K562 (cell line): ENCODE results near the gene NDUFV2.

ENCODE experiments used
- CBX5 ChIP-seq: IDR thresholded peaks from 2 replicates; pipeline ENCODE4 v1.6.1; 2014; ENCODE audit warnings: low read depth, borderline replicate concordance
- FOXA1 ChIP-seq: fragments of 450-650 bp; IDR thresholded peaks from 2 replicates; pipeline ENCODE4 v1.6.1; 2016; ENCODE audit warnings: mild to moderate bottlenecking, borderline replicate concordance
- FUS ChIP-seq: fragments of 200-400 bp; formaldehyde crosslinking; optimal IDR thresholded peaks from 2 replicates; pipeline ENCODE3; 2017; ENCODE audit warnings: low read depth, low read length
- IRF2 ChIP-seq: sonication (generic); formaldehyde crosslinking; IDR thresholded peaks from 2 replicates; pipeline ENCODE4 v1.8.1; 2022; ENCODE audit warnings: mild to moderate bottlenecking, missing genetic modification reagents
- PATZ1 ChIP-seq: fragments of 250-450 bp; sonication (Bioruptor Pico); IDR thresholded peaks from 2 replicates; pipeline ENCODE4 v1.5.0; 2020; ENCODE audit warnings: mild to moderate bottlenecking, borderline replicate concordance
- POLR2A ChIP-seq: fragments of 450-650 bp; conservative IDR thresholded peaks from 2 replicates; pipeline ENCODE4 v1.6.1; 2016

- TF ChIP-seq FOXA1 (no peak), CBX5 (no peak), FUS (no peak), PATZ1 (CRISPR knock-in tag) (no peak), POLR2A (no peak), IRF2 (CRISPR knock-in tag) (no peak)
Measured at GRCh38 chr18:9100796-9101195, 1.7 kb upstream of the NDUFV2 start.
